Tibial nerve (tissue), 4 donors: ENCODE results near the gene MED17. TPM values are rescaled to one million over a fixed set of nuclear protein-coding genes. Genes with fewer than 3 reads are reported as not detected.

Experiments used
- DNase-seq, 2 donors: peaks; one replicate each; pipeline ENCODE4 v3.0.0-alpha.2; 2019; ENCODE audit warnings: low spot score in 2 of 2
- H3K27ac ChIP-seq, 4 donors: fragments of 200-600 bp; sonication (generic) in 3 of 4; one replicate each; pipeline ENCODE4 v1.5.1; 2017 to 2019; ENCODE audit warnings: mild to moderate bottlenecking in 1 of 4
- H3K27me3 ChIP-seq, 2 donors: fragments of 200-600 bp; sonication (generic) in 1 of 2; one replicate each; pipeline versions ENCODE4 v1.5.1 to v1.6.0; 2017 to 2019
- H3K36me3 ChIP-seq, 3 donors: fragments of 200-600 bp; sonication (generic); one replicate each; pipeline ENCODE4 v1.5.1; 2018 to 2019
- H3K4me1 ChIP-seq, 4 donors: fragments of 200-600 bp; sonication (generic) in 3 of 4; one replicate each; pipeline ENCODE4 v1.5.1; 2017 to 2019
- H3K4me3 ChIP-seq, 4 donors: fragments of 200-600 bp; sonication (generic) in 3 of 4; one replicate each; pipeline ENCODE4 v1.5.1; 2017 to 2019; ENCODE audit warnings: mild to moderate bottlenecking in 1 of 4, moderate library complexity in 1 of 4
- H3K9me3 ChIP-seq, 4 donors: fragments of 200-600 bp; sonication (generic) in 3 of 4; one replicate each; pipeline ENCODE4 v1.5.1; 2017 to 2019
- CTCF ChIP-seq, 5 experiments: fragments of 200-600 bp in 3 of 5; fragments of 450-650 bp in 2 of 5; sonication (generic) in 3 of 5; IDR thresholded peaks; one replicate each; pipeline ENCODE4 v1.5.1; 2016 to 2019; ENCODE audit warnings: antibody characterized with exemption in 5 of 5, mild to moderate bottlenecking in 3 of 5, moderate library complexity in 2 of 5
- EP300 ChIP-seq, 2 donors: sonication (generic); formaldehyde crosslinking; IDR thresholded peaks; one replicate each; pipeline ENCODE4 v1.6.1; 2017; ENCODE audit warnings: antibody characterized with exemption in 2 of 2, mild to moderate bottlenecking in 1 of 2
- POLR2A ChIP-seq, 2 donors: fragments of 450-650 bp; IDR thresholded peaks; one replicate each; pipeline ENCODE4 v1.6.1; 2017; ENCODE audit warnings: antibody characterized with exemption in 2 of 2, mild to moderate bottlenecking in 2 of 2, moderate library complexity in 2 of 2
- WGBS, 2 donors: methylation state at CpG; one replicate each; pipeline ENCODE4 v1.1.5; 2018; 5-methylcytosine and 5-hydroxymethylcytosine counted together
- total RNA-seq, 4 donors: library from RNA; depleted of rRNA; stranded (reverse); fragments of >200 nt; gene quantifications; one replicate each; pipeline ENCODE4 v1.1.0, GENCODE V29; 2016

MED17 gene
- total RNA-seq, 4 donors from 2014 or later: 18.6 to 40.8 (median 37.2) TPM

- no peaks in the 10 kb centered on the region for H3K9me3 ChIP-seq
- DNase-seq: no peak
- no peaks in the 10 kb centered on the region for H3K4me1 ChIP-seq
- no peak overlapping the region for H3K4me3 ChIP-seq
- H3K27me3 ChIP-seq: no peaks in the 10 kb centered on the region
- no peak for TF ChIP-seq CTCF (IDR thresholded peaks at IDR 0.05)
- no peak overlapping the region for H3K27ac ChIP-seq
- WGBS, 2 donors: 92 to 96% methylated on average over 3 of the region's 3 CpGs
- peaks cover 0 to 95% (median 33%) of the 10 kb centered on the region in 3 donors for H3K36me3 ChIP-seq
Measured at GRCh38 chr11:93807980-93808379, 23.9 kb downstream of the MED17 start.

- no peak for DNase-seq
- Histone ChIP-seq H3K9me3 (no peaks in the 10 kb centered on the region), H3K27me3 (no peaks in the 10 kb centered on the region), H3K36me3 (peaks cover 0 to 86% (median 25%) of the 10 kb centered on the region in 3 donors), H3K27ac (no peak overlapping the region), H3K4me1 (no peaks in the 10 kb centered on the region), H3K4me3 (no peak overlapping the region)
- WGBS, 2 donors: 95 to 97% methylated on average over 5 of the region's 5 CpGs
- TF ChIP-seq EP300 (IDR thresholded peaks at IDR 0.05) (no peak), CTCF (IDR thresholded peaks at IDR 0.05) (no peak), POLR2A (IDR thresholded peaks at IDR 0.05) (no peak)
Measured at GRCh38 chr11:93813974-93814373, 29.9 kb downstream of the MED17 start.

- DNase-seq: no peak
- 80 to 81% methylated on average over 6 of the region's 6 CpGs for WGBS, 2 donors
- Histone ChIP-seq H3K36me3 (peaks cover 0 to 77% (median 15%) of the 10 kb centered on the region in 3 donors), H3K4me3 (no peak overlapping the region), H3K9me3 (no peaks in the 10 kb centered on the region), H3K27ac (no peak overlapping the region), H3K4me1 (no peaks in the 10 kb centered on the region), H3K27me3 (no peaks in the 10 kb centered on the region)
- TF ChIP-seq POLR2A (IDR thresholded peaks at IDR 0.05) (no peak), CTCF (IDR thresholded peaks at IDR 0.05) (no peak), EP300 (IDR thresholded peaks at IDR 0.05) (no peak)
Measured at GRCh38 chr11:93814966-93815633, 31.0 kb downstream of the MED17 start.

- 73 to 80% methylated on average over 4 of the region's 4 CpGs for WGBS, 2 donors
- no peaks in the 10 kb centered on the region for H3K4me1 ChIP-seq
- H3K27me3 ChIP-seq: no peaks in the 10 kb centered on the region
- H3K4me3 ChIP-seq: no peak overlapping the region
- peaks cover 0 to 51% (median 4%) of the 10 kb centered on the region in 3 donors for H3K36me3 ChIP-seq
- no peak for TF ChIP-seq EP300 (IDR thresholded peaks at IDR 0.05)
- TF ChIP-seq CTCF (IDR thresholded peaks at IDR 0.05): no peak
- TF ChIP-seq POLR2A (IDR thresholded peaks at IDR 0.05): no peak
- H3K27ac ChIP-seq: no peak overlapping the region
- no peak for DNase-seq
- H3K9me3 ChIP-seq: no peaks in the 10 kb centered on the region
Measured at GRCh38 chr11:93817426-93818348, 33.6 kb downstream of the MED17 start.
